ENCODE results near the gene MAPK1. TPM values are rescaled to one million over a fixed set of nuclear protein-coding genes. Genes with fewer than 3 reads are reported as not detected.
"Not testable (repeated sequence)": the region's sequence is repeated elsewhere in the genome, so short reads cannot be mapped to it uniquely, and the experiment has no call there.

The MAPK1 gene
- total RNA-seq, 1 experiment from 2014 or later: 87.4 TPM

DNA sequence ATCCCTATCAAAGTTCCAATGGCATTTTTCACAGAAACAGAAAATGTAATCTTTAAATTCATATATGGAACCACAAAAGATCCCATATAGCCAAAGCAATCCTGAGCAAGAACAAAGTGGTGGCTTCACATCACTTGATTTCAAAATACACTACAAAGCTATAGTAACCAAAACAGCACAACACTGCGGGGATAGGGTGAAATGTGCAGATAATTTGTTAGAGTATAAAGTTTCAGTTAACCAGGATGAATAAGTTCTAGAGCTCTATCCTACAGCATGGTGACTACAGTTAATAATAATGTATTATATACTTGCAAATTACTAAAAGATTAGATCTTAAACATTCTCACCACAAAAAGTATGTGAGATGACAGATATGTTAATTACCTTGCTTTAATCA lies 55.5 kb downstream of the MAPK1 start:
- Mint-ChIP-seq H3K4me3 (no peak overlapping the region), H3K27me3 (ENCODE audit: low read depth) (no peaks in the 10 kb centered on the region), H3K27ac (no peak overlapping the region), H3K9me3 (peaks cover 8% of the 10 kb centered on the region), H3K4me1 (peaks cover 9% of the 10 kb centered on the region), H3K36me3 (peaks cover 10% of the 10 kb centered on the region)
- ATAC-seq (no peak), DNase-seq (ENCODE audit: low spot score) (no peak)
- ChIA-PET POLR2A (no interaction called here), CTCF (interaction anchor here (0.7 kb wide), 1 partner anchor 38 kb away, joined by 3 read pairs; no protein-coding TSS in a partner anchor)
- TF ChIP-seq, protein P1, sequence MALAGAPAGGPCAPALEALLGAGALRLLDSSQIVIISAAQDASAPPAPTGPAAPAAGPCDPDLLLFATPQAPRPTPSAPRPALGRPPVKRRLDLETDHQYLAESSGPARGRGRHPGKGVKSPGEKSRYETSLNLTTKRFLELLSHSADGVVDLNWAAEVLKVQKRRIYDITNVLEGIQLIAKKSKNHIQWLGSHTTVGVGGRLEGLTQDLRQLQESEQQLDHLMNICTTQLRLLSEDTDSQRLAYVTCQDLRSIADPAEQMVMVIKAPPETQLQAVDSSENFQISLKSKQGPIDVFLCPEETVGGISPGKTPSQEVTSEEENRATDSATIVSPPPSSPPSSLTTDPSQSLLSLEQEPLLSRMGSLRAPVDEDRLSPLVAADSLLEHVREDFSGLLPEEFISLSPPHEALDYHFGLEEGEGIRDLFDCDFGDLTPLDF (CRISPR knock-in tag; IDR thresholded peaks at IDR 0.05): no peak
- no peak for TF ChIP-seq IRF2 (CRISPR knock-in tag; IDR thresholded peaks at IDR 0.05; ENCODE audit: borderline replicate concordance, low read depth)
- no peak for TF ChIP-seq CBFB (CRISPR knock-in tag; IDR thresholded peaks at IDR 0.05; ENCODE audit: low read depth)
- no peak for TF ChIP-seq ZNF138 (CRISPR knock-in tag; conservative IDR thresholded peaks at IDR 0.05)
- TF ChIP-seq, protein P2, sequence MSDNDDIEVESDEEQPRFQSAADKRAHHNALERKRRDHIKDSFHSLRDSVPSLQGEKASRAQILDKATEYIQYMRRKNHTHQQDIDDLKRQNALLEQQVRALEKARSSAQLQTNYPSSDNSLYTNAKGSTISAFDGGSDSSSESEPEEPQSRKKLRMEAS (CRISPR knock-in tag; IDR thresholded peaks at IDR 0.05): no peak
- no peak for TF ChIP-seq KAT7 (CRISPR knock-in tag; IDR thresholded peaks at IDR 0.05; ENCODE audit: borderline replicate concordance)
- no peak for TF ChIP-seq ZNF425 (CRISPR knock-in tag; conservative IDR thresholded peaks at IDR 0.05)
- no peak for TF ChIP-seq ZNF232 (CRISPR knock-in tag; IDR thresholded peaks at IDR 0.05)
- TF ChIP-seq ETV6 (CRISPR knock-in tag; IDR thresholded peaks at IDR 0.05): no peak
- no peak for TF ChIP-seq E2F5 (CRISPR knock-in tag; IDR thresholded peaks at IDR 0.05)
- no peak for TF ChIP-seq TEAD4 (CRISPR knock-in tag; IDR thresholded peaks at IDR 0.05)
- no peak for TF ChIP-seq HMGA2 (CRISPR knock-in tag; IDR thresholded peaks at IDR 0.05)

GRCh38 chr22:21807544-21808529 lies 59.6 kb downstream of the MAPK1 start:
- DNase-seq (ENCODE audit: low spot score) (no peak), ATAC-seq (no peak)
- TF ChIP-seq MYBL2 (CRISPR knock-in tag; IDR thresholded peaks at IDR 0.05) (no peak), ATF6 (CRISPR knock-in tag; IDR thresholded peaks at IDR 0.05) (no peak), ATF3 (CRISPR knock-in tag; conservative IDR thresholded peaks at IDR 0.05) (no peak), IRF1 (CRISPR knock-in tag; IDR thresholded peaks at IDR 0.05) (no peak), MXD4 (CRISPR knock-in tag; IDR thresholded peaks at IDR 0.05; ENCODE audit: borderline replicate concordance) (no peak), IRF2 (CRISPR knock-in tag; IDR thresholded peaks at IDR 0.05; ENCODE audit: borderline replicate concordance, low read depth) (no peak), CDX4 (CRISPR knock-in tag; IDR thresholded peaks at IDR 0.05; ENCODE audit: borderline replicate concordance) (no peak), NR2C2 (CRISPR knock-in tag; IDR thresholded peaks at IDR 0.05) (no peak), RELA (CRISPR knock-in tag; IDR thresholded peaks at IDR 0.05; ENCODE audit: borderline replicate concordance) (no peak), SP1 (CRISPR knock-in tag; conservative IDR thresholded peaks at IDR 0.05) (no peak)
- TF ChIP-seq, protein P3, sequence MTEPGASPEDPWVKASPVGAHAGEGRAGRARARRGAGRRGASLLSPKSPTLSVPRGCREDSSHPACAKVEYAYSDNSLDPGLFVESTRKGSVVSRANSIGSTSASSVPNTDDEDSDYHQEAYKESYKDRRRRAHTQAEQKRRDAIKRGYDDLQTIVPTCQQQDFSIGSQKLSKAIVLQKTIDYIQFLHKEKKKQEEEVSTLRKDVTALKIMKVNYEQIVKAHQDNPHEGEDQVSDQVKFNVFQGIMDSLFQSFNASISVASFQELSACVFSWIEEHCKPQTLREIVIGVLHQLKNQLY (CRISPR knock-in tag; IDR thresholded peaks at IDR 0.05): no peak
- ChIA-PET POLR2A (interaction anchor here (0.5 kb wide), 1 partner anchor 242 kb away, joined by 4 read pairs; no protein-coding TSS in a partner anchor), CTCF (no interaction called here)
- Mint-ChIP-seq H3K4me1 (peaks cover 5% of the 10 kb centered on the region), H3K4me3 (no peak overlapping the region), H3K36me3 (peaks cover 40% of the 10 kb centered on the region), H3K9me3 (peaks cover 8% of the 10 kb centered on the region), H3K27me3 (ENCODE audit: low read depth) (no peaks in the 10 kb centered on the region), H3K27ac (0 out of 2 replicates have a peak overlapping the region, but pooled peaks have one; percentile 51)

DNA sequence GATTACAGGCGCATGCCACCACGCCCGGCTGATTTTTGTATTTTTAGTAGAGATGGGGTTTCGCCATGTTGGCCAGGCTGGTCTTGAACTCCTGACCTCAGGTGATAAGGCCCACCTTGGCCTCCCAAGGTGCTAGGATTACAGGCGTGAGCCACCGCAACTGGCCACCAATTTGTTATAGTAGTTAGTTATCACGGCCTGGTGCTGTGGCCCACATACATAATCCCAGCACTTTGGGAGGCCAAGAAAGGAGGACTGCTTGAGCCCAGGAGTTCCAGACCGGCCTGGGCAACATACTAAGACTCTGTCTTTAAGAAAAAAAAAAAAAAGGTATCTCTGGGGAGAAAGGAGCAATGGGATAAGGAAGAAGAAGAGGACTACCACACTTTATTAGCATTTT lies 62.1 kb downstream of the MAPK1 start:
- DNase-seq (ENCODE audit: low spot score); H3K27ac Mint-ChIP-seq; H3K9me3 Mint-ChIP-seq; H3K4me3 Mint-ChIP-seq; POLR2A ChIA-PET; H3K27me3 Mint-ChIP-seq (ENCODE audit: low read depth); ATAC-seq; H3K4me1 Mint-ChIP-seq; CTCF ChIA-PET: not testable (repeated sequence)
- peaks cover 54% of the 10 kb centered on the region for H3K36me3 Mint-ChIP-seq
